DND-41 (cell line): ENCODE data around the gene DENND2A.
"Not testable (repeated sequence)": the region's sequence is repeated elsewhere in the genome, so short reads cannot be mapped to it uniquely, and the experiment has no call there.

Source experiments
- EZH2 ChIP-seq: IDR thresholded peaks from 3 replicates; pipeline ENCODE4 v1.6.1; 2012; ENCODE audit warnings: borderline replicate concordance, low read depth, mild to moderate bottlenecking, moderate library complexity, low read length, inconsistent platforms; ENCODE audit not compliant: severe bottlenecking
- TF ChIP-seq, protein P1 (sequence below): IDR thresholded peaks from 2 replicates; pipeline ENCODE4 v1.5.1; 2012; ENCODE audit warnings: borderline replicate concordance, low read length, moderate library complexity, mild to moderate bottlenecking; ENCODE audit not compliant: poor library complexity, severe bottlenecking; ENCODE audit errors: extremely low read depth

DNA sequence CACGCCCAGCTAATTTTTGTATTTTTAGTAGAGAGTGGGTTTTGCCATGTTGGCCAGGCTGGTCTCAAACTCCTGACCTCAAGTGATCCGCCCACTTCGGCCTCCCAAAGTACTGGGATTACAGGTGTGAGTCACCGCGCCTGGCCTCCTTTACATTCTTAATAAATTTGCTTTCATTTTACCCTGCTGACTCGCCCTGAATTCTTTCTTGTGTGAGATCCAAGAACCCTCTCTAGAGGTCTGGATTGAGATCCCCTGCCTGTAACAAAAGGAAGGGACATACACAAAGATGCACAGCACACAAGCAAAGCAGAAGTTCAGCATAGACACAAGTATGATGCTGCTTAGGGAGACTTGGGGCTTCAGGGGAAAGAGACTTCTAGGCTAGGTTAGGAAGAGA lies 74.4 kb downstream of the DENND2A start:
- TF ChIP-seq, protein P1, sequence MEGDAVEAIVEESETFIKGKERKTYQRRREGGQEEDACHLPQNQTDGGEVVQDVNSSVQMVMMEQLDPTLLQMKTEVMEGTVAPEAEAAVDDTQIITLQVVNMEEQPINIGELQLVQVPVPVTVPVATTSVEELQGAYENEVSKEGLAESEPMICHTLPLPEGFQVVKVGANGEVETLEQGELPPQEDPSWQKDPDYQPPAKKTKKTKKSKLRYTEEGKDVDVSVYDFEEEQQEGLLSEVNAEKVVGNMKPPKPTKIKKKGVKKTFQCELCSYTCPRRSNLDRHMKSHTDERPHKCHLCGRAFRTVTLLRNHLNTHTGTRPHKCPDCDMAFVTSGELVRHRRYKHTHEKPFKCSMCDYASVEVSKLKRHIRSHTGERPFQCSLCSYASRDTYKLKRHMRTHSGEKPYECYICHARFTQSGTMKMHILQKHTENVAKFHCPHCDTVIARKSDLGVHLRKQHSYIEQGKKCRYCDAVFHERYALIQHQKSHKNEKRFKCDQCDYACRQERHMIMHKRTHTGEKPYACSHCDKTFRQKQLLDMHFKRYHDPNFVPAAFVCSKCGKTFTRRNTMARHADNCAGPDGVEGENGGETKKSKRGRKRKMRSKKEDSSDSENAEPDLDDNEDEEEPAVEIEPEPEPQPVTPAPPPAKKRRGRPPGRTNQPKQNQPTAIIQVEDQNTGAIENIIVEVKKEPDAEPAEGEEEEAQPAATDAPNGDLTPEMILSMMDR: not testable (repeated sequence)
- not testable (repeated sequence) for TF ChIP-seq EZH2
